NCI-H510A treated with DMSO at 0.1 percent for 48 hours (cell line): ENCODE measurements around the gene HRC.
A peak's percentile ranks its signal among the peaks of the same experiment; 100 is the strongest.
"Not testable (repeated sequence)": the region's sequence is repeated elsewhere in the genome, so short reads cannot be mapped to it uniquely, and the experiment has no call there.

Source experiments
- DNase-seq: peaks from one replicate; lab custom pipeline; 2025; lab: John Stamatoyannopoulos, UW

The HRC gene

DNA sequence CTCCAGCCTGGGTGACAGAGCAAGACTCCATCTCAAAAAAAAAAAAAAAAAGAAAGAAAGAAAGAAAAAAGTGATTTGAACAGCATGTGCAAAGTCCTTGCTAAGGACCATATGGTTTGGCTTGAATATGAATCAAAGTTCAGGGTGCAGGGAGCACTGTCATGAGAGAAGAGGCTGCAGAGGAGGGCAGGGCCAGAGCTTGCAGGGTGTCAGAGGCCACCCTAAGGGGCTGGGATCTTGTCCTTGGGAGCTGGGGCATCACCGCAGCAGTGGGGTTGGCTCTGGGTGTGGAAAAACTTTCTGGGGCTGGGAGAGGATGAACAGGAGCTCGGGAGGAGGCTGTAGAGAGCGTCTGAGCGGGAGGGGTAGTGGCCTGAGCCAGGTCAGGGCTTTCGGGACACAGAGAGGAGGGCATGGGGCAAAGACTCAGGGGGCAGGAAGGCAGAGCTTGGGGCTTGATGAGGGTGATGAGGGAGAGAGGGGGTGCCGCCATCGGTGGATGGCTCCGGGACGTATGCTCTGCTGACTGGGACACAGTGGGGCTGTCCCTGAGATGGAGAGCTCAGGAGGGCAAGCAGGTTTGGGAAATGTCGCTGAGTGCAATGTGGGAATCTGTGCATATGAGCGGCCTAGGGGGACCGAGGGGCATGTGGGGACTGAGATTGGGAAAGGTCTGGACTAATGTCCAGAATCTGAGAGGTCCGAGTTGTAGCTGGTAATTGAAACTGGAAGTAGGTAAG is 5.4 kb upstream of the HRC start:
- no peak for DNase-seq

GRCh38 chr19:49157445-49158224 is 2.4 kb upstream of the HRC start, which contains the start of gene TRPM4:
TSS of gene TRPM4 (plus strand) at chr19:49157792. CDS start at chr19:49157867, 75 bp downstream.
- DNase-seq, result peak; percentile 69

- DNase-seq, result no peak
Measured at GRCh38 chr19:49155820-49156346, 687 bp upstream of the HRC start.

GRCh38 chr19:49154279-49154678 is 917 bp downstream of the HRC start:
- DNase-seq, result no peak

DNA sequence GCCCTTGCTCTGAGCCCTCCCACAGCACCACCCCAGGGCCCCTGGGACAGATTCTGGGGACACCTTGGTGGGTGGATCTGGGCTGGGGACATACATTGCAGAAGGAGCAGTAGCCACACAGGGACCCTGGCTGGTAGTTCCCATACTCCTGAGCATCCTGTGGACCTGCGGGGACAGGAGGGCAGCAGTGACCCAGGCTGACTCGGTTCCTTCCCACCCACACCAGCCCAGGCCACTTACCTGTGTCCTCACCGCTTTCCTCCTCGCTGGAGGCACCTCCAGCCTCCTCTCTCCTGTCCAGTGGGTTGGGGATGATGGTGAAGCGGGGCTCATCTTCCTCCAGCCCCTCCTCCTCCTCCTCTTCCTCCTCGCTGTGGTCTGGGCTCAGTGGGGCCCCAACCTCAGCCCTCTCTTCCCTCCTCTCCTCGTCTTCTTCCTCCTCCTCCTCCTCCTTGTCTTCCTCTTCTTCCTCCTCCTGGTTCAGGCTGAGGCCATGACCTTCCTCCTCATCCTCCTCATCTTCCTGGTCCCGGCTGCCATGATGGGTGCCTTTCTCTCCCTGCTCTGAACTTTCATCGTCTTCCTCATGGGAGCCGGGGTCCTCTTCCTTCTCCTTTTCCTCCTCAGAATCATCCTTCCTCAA is 1.9 kb downstream of the HRC start:
- DNase-seq, result no peak

DNA sequence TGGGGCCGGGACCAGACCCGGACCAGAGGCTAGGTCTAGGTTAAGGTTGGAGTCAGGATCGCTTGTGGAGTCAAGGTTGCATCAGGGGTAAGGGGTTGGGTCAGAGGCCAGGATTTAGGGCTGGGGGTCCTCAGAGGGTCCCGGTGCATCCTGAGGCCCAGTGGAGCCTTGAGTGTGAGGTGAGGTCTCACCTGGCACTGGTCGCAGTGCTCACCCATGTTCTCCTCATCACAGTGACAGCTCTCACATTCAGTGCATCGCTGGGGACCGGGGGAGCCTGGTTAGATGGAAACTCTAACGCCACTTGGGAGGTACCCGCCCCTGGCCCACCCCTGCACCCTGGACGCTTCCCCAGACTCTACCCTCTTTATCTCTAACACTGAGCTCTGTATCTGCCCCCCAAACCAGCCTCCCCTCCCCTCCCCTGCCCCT is 3.1 kb downstream of the HRC start:
- DNase-seq, result no peak

DNA sequence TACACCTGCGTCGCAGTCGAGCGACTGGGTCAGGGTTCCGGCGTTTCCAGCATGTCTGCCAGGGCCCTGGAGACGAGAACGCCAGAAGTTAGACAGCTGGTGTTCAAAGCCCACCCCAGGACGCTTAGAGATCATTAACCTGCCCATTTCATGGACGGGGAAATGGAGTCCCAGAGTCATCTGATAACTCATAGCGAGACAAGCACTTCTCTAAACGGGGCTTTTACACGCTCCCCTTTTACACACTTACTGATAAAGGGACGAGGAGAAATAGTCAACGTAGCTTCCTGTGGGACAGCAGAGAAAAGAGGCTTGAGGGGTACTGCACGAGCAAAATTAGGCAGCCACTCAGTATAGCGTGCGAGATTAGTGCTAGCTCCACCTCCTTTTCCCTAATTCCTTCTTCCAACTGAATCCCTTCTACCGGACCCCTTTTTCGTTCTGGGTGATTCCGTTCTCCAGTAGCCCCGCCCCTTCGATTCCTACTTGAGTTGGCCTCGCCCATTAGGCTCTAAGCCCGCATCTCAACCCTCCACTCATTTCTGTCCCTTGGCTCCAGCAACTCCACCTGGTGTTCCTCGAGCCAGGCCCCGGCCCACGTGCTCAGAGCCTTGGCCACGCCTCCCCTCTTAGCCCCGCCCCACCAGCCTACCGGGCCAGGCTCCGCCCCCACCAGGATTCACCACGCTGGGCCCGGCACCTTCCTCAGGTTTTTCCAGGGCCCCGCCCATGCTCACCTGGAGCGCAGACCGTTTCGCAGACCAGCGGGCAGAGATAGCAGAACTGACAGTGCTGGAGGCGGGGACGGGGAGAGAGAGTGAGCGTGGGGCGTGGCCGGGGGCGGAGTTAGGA is 3.7 kb downstream of the HRC start:
- DNase-seq, result no peak

DNA sequence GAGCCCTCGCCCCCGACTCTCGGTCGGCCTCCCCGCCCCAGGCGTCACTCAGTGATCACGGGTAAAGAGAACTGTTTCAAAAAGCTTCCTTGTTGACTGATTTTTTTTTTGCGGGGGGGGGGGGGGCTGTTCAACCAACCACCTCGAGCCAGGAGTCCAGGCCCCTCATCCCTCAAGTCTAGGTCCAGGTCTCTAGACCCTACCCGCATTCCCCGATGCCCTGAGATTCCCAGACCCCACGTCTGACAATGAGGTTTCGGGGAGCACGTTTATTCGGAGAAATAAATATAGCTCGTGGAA is 4.3 kb downstream of the HRC start:
- DNase-seq, result no peak

DNA sequence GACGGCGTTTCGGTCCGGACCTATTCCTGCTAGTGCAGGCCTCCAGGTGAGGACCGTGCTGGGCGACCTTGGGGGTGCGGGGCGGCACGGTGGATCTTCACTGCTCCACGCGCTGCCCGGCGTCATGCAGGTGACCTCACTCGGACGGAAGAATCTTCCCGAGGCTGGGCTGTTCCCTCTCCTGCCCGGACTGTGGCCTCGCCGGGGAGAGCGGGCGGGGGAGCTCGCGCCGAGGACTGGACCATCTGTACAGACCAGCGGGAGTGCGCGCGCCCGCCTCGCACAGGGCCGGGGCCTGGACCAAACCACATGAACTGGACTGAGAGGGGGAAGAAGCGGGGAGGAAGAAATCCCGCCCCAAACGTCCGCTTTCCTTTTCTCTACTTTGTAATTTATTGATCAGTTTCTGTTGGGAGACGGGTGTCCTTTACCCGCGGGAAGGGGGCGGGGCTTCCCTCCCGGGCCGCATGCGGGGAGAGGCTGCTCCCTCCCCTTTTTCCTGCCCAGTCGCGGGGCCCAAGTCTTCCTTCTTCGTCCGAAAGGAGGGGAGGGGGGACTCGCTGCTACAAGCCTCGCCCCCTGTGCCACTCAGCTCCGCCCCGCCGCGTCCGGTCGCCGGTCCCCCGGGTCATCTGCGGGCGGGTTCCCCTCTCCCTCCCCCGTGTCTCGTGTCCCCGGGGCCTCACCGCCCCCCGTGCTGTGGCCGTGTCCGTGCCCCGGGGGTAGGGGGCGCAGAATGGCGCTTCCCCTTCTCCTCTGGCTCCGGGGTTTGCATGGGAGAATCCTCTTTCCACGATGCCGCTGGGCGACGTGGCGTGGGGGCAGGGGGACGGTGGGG is 4.9 kb downstream of the HRC start:
- peak; percentile 82 for DNase-seq

DNA sequence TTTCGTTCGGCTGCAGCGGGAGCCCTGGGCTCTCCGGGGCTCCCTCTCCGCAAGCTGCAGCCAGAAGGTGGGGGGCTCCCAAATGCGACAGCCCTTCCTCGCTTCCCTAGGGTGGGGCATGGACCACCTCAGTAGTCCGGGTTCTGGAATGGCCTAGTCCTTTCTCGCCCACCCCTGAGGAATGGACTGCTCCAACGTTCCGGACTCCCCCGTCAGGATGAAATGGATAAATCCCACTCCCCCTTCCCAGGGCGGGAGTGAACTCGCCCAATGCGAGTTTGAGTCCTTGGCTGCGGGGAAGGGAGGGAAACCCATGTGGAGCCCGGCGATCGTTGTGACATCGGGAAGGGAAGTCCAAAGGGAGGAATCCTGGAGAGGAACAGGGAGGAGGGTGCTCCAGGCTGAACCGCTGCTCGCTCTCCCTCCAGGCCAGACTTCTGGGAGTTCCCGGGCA is 5.5 kb downstream of the HRC start:
- DNase-seq, result peak; percentile 44

DNA sequence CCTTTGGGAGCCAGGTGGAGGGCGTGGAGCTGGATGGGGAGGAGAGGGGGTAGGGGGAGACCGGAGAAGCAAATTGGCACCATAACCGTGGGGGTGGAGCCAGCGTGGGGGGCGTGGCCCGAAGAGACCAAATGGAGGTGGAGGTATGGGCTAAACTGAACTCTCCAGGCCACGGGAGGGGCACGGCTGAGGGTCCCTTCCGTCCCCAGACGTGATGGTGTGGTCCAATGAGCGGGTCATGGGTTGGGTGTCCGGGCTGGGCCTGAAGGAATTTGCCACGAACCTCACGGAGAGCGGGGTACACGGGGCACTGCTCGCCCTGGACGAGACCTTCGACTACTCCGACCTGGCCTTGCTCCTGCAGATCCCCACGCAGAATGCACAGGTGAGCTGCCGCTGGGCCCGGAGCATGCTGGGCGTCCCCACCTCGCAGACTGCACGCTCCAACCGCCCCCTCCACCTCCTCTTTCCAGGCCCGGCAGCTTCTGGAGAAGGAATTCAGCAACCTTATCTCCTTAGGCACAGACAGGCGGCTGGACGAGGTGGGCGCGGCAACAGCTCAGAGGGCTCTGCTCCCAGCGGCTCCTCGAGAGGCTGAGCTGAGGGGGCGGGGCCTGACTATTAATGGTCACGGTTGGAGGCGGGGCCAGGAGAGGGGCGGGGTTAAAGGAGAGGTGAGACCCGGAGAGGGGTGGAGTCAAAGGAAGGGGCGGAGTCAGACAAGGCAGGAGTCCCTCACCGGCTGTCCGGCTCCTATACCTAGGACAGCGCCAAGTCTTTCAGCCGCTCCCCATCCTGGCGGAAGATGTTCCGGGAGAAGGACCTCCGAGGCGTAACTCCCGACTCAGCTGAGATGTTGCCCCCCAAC is 6.2 kb downstream of the HRC start:
- DNase-seq, result peak; percentile 38

DNA sequence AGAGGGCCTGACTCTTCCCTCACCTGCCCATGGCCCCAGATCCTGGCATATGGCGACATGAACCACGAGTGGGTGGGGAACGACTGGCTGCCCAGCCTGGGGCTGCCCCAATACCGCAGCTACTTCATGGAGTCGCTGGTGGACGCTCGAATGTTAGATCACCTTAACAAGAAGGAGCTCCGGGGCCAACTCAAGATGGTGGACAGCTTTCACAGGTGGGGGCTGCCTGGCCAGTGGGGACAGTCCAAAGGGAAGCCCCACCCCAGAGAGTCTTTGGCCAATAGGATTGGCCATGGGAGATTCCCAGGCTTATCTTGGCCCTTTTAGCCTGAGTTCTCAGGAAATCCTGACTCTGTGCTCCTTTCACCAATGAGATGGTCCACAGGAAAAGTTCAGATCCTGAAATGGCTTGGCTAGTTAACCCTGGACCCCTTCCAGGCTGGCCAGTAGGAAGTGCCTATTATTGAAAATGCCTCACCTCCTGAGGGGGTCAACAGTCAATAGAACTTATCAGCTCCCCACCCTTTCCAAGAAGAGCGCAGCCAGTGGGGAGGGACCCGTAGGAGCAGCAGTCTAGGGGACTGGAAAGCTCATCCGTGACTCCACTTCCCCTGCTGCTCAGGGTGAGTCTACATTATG is 7.0 kb downstream of the HRC start:
- no peak for DNase-seq

- not testable (repeated sequence) for DNase-seq
Measured at GRCh38 chr19:49146408-49146770, 8.8 kb downstream of the HRC start.

DNA sequence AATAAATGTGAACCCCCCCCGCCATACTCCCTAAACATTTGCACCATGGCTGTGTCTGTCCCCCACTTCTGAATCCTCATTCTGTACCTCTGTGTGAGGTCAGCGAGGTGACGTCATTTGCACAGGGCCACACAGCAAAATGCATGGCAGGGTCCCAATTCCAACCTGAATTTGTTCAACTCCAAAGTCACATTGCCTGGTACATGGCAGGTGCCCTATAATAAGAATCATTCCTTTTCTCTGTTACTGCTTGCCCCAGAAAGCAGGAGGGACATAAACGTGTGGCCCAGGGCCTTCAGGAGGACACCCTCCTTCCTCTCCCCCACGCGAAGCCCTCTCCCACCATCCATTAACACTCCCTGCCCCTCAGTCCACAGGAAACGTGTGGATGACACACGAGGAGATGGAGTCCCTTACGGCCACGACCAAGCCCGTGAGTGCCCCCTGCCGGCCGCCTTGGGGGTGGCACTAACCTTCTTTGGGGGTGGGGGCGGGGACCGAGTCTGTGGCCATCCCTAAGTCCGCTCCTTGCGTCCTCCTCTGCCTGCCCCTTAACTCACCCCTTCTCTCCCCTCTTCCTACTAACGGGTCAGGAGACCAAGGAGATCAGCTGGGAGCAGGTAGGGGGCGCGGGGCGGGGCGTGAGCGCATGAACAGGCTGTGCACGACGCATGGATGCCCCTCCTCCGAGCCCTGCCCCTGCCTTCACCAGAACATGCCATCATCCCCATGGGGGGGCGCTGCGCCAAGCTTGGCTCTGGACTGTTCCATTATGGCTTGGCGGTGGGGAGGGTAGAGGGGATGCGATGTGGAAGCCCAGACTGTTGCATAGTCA is 9.4 kb downstream of the HRC start:
- DNase-seq, result no peak

GRCh38 chr19:49142866-49143335 is 12.3 kb downstream of the HRC start:
- peak; percentile 79 for DNase-seq

- DNase-seq, result no peak
Measured at GRCh38 chr19:49141352-49141751, 13.8 kb downstream of the HRC start.

GRCh38 chr19:49140951-49141350 is 14.2 kb downstream of the HRC start:
- DNase-seq, result no peak

- no peak for DNase-seq
Measured at GRCh38 chr19:49136771-49137171, 18.4 kb downstream of the HRC start.
